HG03108 (cell line): Measurements from ENCODE around the gene SCN8A.
"Not testable (repeated sequence)": the region's sequence is repeated elsewhere in the genome, so short reads cannot be mapped to it uniquely, and the experiment has no call there.

Experiments
- ATAC-seq: cut with Tn5 transposase; IDR thresholded peaks from one replicate; pipeline ENCODE4 v1.9.1; 2021; ENCODE audit warnings: moderate library complexity; ENCODE audit not compliant: unreplicated experiment

The SCN8A gene

GRCh38 chr12:51591016-51591901, at the start of gene SCN8A:
Gene SCN8A (plus strand): TSS chr12:51591233. CDS start chr12:51662818, 71,585 bp downstream.
- ATAC-seq, result no peak

- ATAC-seq, result no peak
Measured at GRCh38 chr12:51546097-51546496, 44.9 kb upstream of the SCN8A start.

- ATAC-seq, result no peak
Measured at GRCh38 chr12:51547606-51548005, 43.4 kb upstream of the SCN8A start.

- no peak for ATAC-seq
Measured at GRCh38 chr12:51548241-51548640, 42.8 kb upstream of the SCN8A start.

DNA sequence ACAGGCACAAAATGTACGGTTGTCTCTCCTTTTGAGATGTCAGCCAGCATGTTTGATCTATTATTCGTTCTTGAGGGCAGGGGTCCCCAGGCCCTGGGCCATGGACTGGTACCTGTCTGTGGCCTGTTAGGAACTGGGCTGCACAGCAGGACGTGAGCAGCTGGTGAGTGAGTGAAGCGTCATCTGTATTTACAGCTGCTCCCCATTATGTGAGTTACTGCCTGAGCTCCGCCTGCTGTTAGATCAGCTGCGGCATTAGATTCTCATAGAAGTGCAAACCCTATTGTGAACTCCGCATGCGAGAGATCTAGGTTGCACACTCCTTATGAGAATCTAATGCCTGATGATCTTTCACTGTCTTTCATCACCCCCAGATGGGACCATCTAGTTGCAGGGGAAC, 41.4 kb upstream of the SCN8A start:
- no peak for ATAC-seq

GRCh38 chr12:51568271-51569032, 22.6 kb upstream of the SCN8A start:
- not testable (repeated sequence) for ATAC-seq

GRCh38 chr12:51579321-51579850, 11.6 kb upstream of the SCN8A start:
- no peak for ATAC-seq

GRCh38 chr12:51589060-51589459, 2.0 kb upstream of the SCN8A start:
- no peak for ATAC-seq

DNA sequence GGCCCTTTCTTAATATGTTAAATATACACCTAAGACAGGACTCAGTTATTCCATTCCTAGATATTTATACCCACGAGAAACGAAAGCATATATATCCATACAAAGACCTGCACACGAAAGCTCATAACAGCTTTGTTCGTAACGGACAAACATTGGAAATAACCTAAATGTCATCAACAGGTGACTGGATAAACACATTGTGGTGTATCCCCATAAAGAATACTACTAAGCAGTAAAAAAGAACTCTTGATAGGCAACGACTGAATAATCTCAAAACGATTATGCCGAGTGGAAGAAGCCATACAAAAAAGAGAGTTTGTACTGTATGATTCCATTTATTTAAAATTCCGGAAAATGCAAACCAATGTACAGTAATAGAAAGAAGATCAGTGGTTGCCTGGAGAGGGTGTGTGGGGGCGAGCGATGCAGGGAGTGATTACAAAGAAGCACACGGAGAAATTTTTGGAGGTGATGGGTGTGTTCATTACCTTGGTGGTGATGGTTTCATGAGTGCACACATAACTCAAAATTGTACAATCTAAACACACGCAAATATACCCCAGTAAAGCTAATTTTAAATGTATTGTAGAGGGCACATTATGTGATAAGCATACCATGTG, 1.4 kb upstream of the SCN8A start:
- no peak for ATAC-seq

DNA sequence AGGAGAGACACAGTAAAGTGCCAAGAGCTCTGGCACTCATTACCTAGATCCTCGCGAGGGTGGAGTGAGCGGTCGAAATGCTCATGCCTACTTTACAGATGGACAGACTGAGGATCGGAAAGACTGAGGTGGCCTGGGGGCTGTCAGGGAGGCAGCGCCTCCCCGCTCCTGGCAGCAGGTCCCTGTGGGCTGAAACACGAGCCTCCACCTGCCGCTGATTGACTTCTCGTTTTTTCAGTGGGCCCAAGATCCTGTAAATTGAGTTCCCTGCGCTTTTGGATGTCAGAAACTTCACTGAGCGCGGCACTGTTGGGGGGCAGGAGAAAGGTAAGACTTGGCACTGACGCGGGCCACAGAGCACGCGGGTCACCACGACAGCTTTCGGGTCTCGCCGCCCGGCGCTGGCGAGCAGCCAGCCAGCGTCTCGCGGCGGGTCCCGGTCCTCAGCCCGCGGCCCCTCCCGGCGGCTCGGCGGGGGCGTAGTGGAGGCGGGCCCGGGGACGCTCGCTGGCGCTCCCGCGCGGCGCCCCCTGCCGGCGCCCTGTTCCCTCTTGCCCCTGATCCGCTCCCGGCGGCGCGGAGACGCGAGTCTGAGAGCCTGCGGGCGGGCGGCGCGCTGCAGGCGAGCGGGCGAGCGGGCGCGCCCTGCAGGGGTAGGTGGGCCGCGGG, 552 bp upstream of the SCN8A start:
- no peak for ATAC-seq

DNA sequence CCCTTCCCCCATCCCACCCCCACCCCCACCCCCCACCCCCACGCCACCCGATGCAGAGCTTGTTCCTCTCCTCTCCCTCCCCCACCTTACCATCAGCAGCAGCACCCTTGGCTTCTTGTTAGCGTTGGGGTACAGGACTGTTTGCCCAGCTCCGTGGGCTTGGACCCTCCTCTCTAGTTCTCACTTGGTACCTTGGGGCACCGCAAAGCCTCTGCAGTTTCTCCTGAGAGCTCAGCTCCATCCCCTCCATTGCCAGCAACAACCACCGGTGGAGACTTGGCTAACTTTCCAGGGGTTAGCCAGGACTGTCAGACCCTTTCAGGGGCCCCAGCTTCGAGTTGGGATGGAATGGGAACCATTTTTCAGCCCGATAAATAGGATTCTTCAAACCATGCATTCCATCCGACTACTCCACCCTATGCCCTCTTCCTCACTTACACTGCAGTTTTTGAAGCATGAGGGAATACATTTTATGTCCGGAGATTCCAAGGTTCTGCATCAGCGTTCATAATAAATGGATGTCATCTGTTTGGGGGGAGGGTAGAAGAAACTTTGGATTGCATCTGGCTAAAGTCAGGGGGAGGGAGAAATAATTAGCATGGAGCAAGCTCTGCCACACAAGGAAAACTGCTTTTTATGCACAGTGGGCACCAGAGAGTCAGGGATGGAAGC, 1.1 kb downstream of the SCN8A start:
- ATAC-seq, result no peak

- no peak for ATAC-seq
Measured at GRCh38 chr12:51593021-51593420, 2.0 kb downstream of the SCN8A start.

- ATAC-seq, result no peak
Measured at GRCh38 chr12:51593539-51593938, 2.5 kb downstream of the SCN8A start.

DNA sequence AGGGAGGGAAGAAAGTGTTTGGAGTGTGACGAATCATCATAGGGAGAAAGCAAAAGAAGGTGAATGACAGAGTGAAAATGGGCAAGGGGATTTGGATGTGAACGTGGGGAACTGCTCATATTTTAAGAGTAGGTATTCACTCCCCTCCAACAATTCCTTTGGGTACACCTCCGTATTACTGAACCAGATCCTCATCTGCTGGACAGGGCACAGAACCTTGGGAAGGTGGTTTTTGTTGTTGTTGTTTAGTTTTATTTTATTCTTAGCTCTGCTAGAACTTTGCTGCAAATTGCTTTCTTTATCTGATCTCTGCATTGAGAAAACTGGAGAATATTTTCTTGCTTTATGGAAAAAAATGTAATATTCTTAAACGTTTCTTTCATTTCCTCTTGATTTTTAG, 7.1 kb downstream of the SCN8A start:
- ATAC-seq, result no peak

GRCh38 chr12:51600721-51601120, 9.7 kb downstream of the SCN8A start:
- no peak for ATAC-seq

DNA sequence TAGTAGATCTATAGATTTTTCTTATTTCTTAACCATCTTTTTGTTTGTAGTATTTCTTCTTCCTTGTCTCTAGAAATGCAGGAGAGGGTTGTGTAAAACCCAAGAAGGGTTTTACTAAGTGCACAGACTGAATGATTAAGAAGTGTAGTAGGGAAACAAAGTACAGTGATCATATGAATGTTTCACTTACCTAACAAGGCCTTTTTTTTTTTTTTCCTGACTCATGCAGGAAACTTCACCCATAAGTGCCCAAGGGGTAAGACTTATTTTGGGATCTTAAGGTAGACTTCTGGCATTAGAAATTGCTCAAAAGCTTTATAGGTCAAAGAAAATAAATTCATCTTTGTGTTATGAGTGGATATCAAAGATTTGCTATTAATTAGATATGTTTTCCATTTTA, 10.2 kb downstream of the SCN8A start:
- ATAC-seq, result no peak

GRCh38 chr12:51605896-51606295, 14.9 kb downstream of the SCN8A start:
- not testable (repeated sequence) for ATAC-seq

DNA sequence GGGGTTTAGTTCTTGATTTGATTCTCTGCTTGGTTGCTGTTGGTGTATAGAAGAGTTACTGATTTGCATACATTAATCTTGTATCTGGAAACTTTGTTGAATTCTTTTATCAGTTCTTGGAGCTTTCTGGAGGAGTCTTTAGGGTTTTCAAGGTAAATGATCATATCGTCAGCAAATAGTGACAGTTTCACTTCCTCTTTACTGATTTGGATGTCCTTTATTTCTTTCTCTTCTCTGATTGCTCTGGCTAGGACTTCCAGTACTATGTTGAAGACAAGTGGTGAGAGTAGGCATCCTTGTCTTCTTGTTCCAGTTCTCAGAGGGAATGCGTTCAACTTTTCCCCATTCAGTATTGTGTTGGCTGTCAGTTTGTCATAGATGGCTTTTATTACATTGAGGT, 16.2 kb downstream of the SCN8A start:
- not testable (repeated sequence) for ATAC-seq

DNA sequence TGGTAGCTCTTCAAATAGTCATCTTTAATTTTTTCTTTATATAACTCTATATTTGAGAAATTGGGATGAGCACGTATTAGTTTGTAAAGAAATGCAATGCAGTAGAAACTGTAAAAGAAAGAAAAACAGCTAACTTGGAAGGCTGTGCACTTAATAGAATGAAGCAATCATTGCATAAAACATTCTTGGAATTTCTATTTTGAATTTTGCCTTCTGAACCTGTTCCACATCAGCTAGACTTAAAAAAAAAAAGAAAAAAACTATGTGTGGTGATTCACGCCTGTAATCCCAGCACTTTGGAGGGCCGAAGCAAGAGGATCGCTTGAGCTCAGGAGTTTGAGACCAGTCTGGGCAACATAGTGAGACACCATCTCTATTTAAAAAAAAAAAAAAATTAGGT, 29.4 kb downstream of the SCN8A start:
- no peak for ATAC-seq
